Panc1 (cell line): ENCODE measurements around the gene CACNA1I. TPM values are rescaled to one million over a fixed set of nuclear protein-coding genes. Genes with fewer than 3 reads are reported as not detected.

ENCODE experiments used
- ATAC-seq: fragments of 200-7000 bp; cut with Tn5 transposase; 2 replicates; pipeline ENCODE4 v1.9.1; 2020; ENCODE audit warnings: mild to moderate bottlenecking, moderate library complexity
- BruUV-seq: library from RNA; stranded (reverse); fragments of 400-500 nt; replicated peaks from 2 replicates; lab custom pipeline; 2021; lab: Mats Ljungman, UMichigan
- CTCF ChIA-PET: fragments of 300-600 bp; sonication (Branson Sonifier 250); formaldehyde crosslinking; loops from one replicate; lab custom pipeline; 2022; ENCODE audit warnings: antibody characterized with exemption; lab: Charles Lee
- POLR2A ChIA-PET: fragments of 300-600 bp; sonication (Branson Sonifier 250); formaldehyde crosslinking; loops from one replicate; lab custom pipeline; 2022; ENCODE audit warnings: antibody characterized with exemption; lab: Charles Lee
- DNase-seq: peaks from one replicate; pipeline ENCODE4 v3.0.0-alpha.2; 2010; ENCODE audit warnings: low read depth, low spot score
- H3K27ac ChIP-seq: 2 replicates; pipeline ENCODE4 v1.5.1; 2011; ENCODE audit warnings: mild to moderate bottlenecking, low read length, inconsistent platforms
- H3K27me3 ChIP-seq: fragments of 200-500 bp; sonication (Bioruptor generic); 2 replicates; pipeline ENCODE4 v1.6.0; 2014; ENCODE audit warnings: low read length, inconsistent platforms; ENCODE audit not compliant: control insufficient read depth, insufficient read depth
- H3K36me3 ChIP-seq: fragments of 200-500 bp; sonication (Bioruptor generic); 2 replicates; pipeline ENCODE4 v1.5.1; 2014; ENCODE audit warnings: inconsistent platforms, mild to moderate bottlenecking, low read length, moderate library complexity; ENCODE audit not compliant: control insufficient read depth, insufficient read depth
- H3K4me1 ChIP-seq: 2 replicates; pipeline ENCODE4 v1.5.1; 2011; ENCODE audit warnings: inconsistent platforms, mild to moderate bottlenecking, low read length, moderate library complexity; ENCODE audit not compliant: control insufficient read depth, insufficient read depth
- H3K4me3 ChIP-seq, 2 experiments: 2 replicates each; pipeline ENCODE4 v1.5.1; 2011 to 2012; ENCODE audit warnings: low read depth in 2 of 2, low read length in 2 of 2, mild to moderate bottlenecking in 2 of 2, inconsistent platforms in 1 of 2, moderate library complexity in 1 of 2
- H3K9me3 ChIP-seq: fragments of 200-500 bp; sonication (Bioruptor generic); 2 replicates; pipeline ENCODE4 v1.5.1; 2014; ENCODE audit warnings: low read depth, mild to moderate bottlenecking, inconsistent platforms, low read length, moderate library complexity; ENCODE audit not compliant: control insufficient read depth, insufficient read depth
- POLR2AphosphoS5 ChIP-seq: IDR thresholded peaks from 2 replicates; pipeline ENCODE4 v1.6.1; 2012; ENCODE audit warnings: mild to moderate bottlenecking, low read depth, low read length, moderate library complexity
- SIN3A ChIP-seq: IDR thresholded peaks from 2 replicates; pipeline ENCODE4 v1.6.1; 2012; ENCODE audit warnings: low read depth, mild to moderate bottlenecking, low read length, moderate library complexity, borderline replicate concordance; ENCODE audit not compliant: insufficient read depth
- TCF7L2 ChIP-seq: IDR thresholded peaks from 2 replicates; pipeline ENCODE4 v1.6.1; 2011; ENCODE audit warnings: mild to moderate bottlenecking, low read depth, low read length, inconsistent platforms
- in situ Hi-C: cut with HindIII; loops from 2 replicates; pipeline ENCODE4 v1.10.0; 2016; ENCODE audit warnings: low sequenced_read_pairs, low pct_unique_long_range_greater_than_20kb
- intact Hi-C: fragments of 100-400 bp; cut with micrococcal nuclease; formaldehyde crosslinking; loops from one replicate; pipeline ENCODE4 v1.10.0; 2022; ENCODE audit not compliant: unreplicated experiment
- total RNA-seq: library from RNA; stranded (reverse); gene quantifications from one replicate; pipeline ENCODE4 v1.2.1, GENCODE V29; 2021; ENCODE audit not compliant: unreplicated experiment
- TF ChIP-seq, protein P1 (sequence below), 2 experiments: IDR thresholded peaks; 2 replicates each; pipeline ENCODE4 v1.6.1; 2011 to 2012; ENCODE audit warnings: low read depth in 2 of 2, control low read depth in 1 of 2, low read length in 1 of 2, mild to moderate bottlenecking in 1 of 2, moderate library complexity in 1 of 2; ENCODE audit not compliant: insufficient read depth in 1 of 2
- TF ChIP-seq, protein P2 (sequence below): fragments of 450-650 bp; IDR thresholded peaks from 2 replicates; pipeline ENCODE4 v1.5.1; 2017; ENCODE audit warnings: mild to moderate bottlenecking

The CACNA1I gene
- total RNA-seq, 1 experiment from 2014 or later, result 0.23 TPM

DNA sequence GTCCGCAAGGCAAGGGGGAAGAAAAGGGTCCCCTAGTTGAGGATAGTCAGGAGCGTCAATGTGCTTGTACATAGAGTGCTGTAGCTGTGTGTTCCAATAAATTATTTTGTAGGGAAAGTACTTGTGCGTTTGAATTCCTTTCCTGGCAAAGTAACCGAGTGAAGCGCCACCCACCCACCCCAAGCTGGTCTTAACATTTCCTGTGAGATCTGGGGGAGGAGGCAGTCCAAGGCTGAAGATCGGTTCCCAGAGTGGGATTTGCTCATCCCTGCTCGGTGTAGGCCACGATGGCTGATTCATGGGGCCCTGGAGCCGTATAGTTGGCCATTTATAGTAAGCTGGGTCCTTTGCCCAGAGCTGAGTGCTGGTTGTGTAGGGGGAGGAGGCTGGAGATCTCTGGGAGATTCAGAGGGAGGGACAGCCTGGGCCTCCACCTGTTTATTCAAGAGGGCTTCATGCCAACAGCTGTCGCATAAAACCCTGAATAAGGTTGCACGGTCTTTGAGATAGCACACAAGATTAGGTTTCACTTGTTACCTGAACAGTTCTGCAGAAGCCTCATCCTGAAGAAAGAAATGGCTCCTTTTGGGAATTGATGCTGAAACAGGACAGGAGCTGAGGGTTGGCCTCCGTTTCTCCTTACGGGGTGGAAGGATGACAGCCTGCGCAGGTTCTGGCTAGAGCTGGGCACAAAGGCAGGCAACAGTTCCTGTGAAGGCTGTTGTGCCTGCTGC lies 47.8 kb upstream of the CACNA1I start:
- Histone ChIP-seq H3K36me3 (peaks cover 10% of the 10 kb centered on the region), H3K27me3 (no peaks in the 10 kb centered on the region), H3K4me3 (peak overlapping the region; percentile 75 to 84), H3K27ac (peak overlapping the region; percentile 95), H3K4me1 (peaks cover 20% of the 10 kb centered on the region), H3K9me3 (no peaks in the 10 kb centered on the region)
- DNase-seq, result no peak
- ChIA-PET POLR2A (interaction anchor here (0.6 to 0.8 kb wide), 2 partner anchors 27 to 203 kb away, joined by 3 to 7 read pairs; partner anchors contain the start of gene RPL3), CTCF (interaction anchor here (0.6 kb wide), 1 partner anchor 198 kb away, joined by 6 read pairs; no protein-coding TSS in a partner anchor)
- in situ Hi-C loops, result no loop called here
- BruUV-seq, result no TSS peak
- intact Hi-C loops, result no loop called here
- ATAC-seq, result peak; percentile 1; the same call in 1 of the 2 replicates
- TF ChIP-seq POLR2AphosphoS5, result peak; percentile 96
- TF ChIP-seq, protein P1, sequence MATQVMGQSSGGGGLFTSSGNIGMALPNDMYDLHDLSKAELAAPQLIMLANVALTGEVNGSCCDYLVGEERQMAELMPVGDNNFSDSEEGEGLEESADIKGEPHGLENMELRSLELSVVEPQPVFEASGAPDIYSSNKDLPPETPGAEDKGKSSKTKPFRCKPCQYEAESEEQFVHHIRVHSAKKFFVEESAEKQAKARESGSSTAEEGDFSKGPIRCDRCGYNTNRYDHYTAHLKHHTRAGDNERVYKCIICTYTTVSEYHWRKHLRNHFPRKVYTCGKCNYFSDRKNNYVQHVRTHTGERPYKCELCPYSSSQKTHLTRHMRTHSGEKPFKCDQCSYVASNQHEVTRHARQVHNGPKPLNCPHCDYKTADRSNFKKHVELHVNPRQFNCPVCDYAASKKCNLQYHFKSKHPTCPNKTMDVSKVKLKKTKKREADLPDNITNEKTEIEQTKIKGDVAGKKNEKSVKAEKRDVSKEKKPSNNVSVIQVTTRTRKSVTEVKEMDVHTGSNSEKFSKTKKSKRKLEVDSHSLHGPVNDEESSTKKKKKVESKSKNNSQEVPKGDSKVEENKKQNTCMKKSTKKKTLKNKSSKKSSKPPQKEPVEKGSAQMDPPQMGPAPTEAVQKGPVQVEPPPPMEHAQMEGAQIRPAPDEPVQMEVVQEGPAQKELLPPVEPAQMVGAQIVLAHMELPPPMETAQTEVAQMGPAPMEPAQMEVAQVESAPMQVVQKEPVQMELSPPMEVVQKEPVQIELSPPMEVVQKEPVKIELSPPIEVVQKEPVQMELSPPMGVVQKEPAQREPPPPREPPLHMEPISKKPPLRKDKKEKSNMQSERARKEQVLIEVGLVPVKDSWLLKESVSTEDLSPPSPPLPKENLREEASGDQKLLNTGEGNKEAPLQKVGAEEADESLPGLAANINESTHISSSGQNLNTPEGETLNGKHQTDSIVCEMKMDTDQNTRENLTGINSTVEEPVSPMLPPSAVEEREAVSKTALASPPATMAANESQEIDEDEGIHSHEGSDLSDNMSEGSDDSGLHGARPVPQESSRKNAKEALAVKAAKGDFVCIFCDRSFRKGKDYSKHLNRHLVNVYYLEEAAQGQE (IDR thresholded peaks at IDR 0.05; ENCODE audit: insufficient read depth in 1 of 2, low read depth in 2 of 2, low read length in 1 of 2), result no peak
- TF ChIP-seq, protein P2, sequence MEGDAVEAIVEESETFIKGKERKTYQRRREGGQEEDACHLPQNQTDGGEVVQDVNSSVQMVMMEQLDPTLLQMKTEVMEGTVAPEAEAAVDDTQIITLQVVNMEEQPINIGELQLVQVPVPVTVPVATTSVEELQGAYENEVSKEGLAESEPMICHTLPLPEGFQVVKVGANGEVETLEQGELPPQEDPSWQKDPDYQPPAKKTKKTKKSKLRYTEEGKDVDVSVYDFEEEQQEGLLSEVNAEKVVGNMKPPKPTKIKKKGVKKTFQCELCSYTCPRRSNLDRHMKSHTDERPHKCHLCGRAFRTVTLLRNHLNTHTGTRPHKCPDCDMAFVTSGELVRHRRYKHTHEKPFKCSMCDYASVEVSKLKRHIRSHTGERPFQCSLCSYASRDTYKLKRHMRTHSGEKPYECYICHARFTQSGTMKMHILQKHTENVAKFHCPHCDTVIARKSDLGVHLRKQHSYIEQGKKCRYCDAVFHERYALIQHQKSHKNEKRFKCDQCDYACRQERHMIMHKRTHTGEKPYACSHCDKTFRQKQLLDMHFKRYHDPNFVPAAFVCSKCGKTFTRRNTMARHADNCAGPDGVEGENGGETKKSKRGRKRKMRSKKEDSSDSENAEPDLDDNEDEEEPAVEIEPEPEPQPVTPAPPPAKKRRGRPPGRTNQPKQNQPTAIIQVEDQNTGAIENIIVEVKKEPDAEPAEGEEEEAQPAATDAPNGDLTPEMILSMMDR, result no peak
- TF ChIP-seq TCF7L2, result no peak
- TF ChIP-seq SIN3A, result 0 out of 2 replicates have a peak, but pooled peaks have one; percentile 30

DNA sequence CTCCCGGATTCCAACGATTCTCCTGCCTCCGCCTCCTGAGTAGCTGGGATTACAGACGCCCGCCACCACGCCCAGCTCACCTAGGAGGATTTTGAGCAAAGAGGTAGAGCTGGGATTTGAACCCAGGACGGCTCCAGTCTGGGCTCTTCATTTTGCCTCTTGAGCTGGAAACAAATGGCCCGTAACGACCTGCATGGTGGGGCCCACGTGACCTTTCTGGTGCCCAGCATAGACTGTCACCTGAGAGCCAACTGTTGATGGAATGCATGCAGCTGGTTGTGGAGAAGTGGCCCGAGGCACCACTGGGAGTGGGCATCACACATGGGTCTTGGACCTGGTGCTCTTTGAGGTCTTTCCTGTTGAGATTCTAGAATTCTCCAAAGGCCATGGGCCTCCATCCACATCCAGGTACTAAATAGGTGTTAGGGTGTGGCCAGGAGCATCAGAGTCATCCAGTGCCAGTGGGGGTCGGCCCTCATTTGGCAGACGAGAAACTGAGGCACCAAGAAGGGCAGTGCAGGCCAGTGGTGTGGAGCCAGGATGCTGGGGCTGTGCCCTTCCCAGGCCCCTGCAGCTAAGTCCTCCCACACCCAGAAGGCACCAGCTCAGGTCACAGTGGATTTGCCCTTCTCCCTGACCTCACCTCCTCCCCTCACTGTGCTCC lies 46.3 kb upstream of the CACNA1I start:
- BruUV-seq, result no TSS peak
- CTCF ChIA-PET, result interaction anchor here (0.8 to 1.2 kb wide), 3 partner anchors 28 to 349 kb away, joined by 3 to 4 read pairs (median 3); no protein-coding TSS in a partner anchor

More for the DNA sequence above, 46.3 kb upstream of the CACNA1I start:
- intact Hi-C loops (no loop called here), in situ Hi-C loops (no loop called here)
- ATAC-seq (no peak), DNase-seq (no peak)
- Histone ChIP-seq H3K4me3 (no peak overlapping the region), H3K27me3 (no peaks in the 10 kb centered on the region), H3K27ac (no peak overlapping the region), H3K9me3 (no peaks in the 10 kb centered on the region), H3K36me3 (peaks cover 10% of the 10 kb centered on the region), H3K4me1 (peaks cover 25% of the 10 kb centered on the region)
- no peak for TF ChIP-seq TCF7L2
- TF ChIP-seq, protein P2, result no peak
- no peak for TF ChIP-seq SIN3A
- no peak for TF ChIP-seq POLR2AphosphoS5
- POLR2A ChIA-PET, result no interaction called here
